ENCODE data around the gene PBX4. TPM values are rescaled to one million over a fixed set of nuclear protein-coding genes. Genes with fewer than 3 reads are reported as not detected.

PBX4 gene
- total and polyA plus RNA-seq, 2 experiments from 2014 or later: 0.32 to 0.63 TPM

GRCh38 chr19:19514215-19514657 lies 104.3 kb downstream of the PBX4 start:
- Histone ChIP-seq H3K4me2 (ENCODE audit: unreplicated experiment) (no peak overlapping the region), H3K79me2 (ENCODE audit: insufficient read depth) (peaks cover 32% of the 10 kb centered on the region), H3K9me2 (ENCODE audit: insufficient read depth) (no peaks in the 10 kb centered on the region), H4K20me1 (ENCODE audit: insufficient read depth) (no peaks in the 10 kb centered on the region), H3K9me3 (ENCODE audit: low read depth) (no peaks in the 10 kb centered on the region), H3K27ac (no peak overlapping the region), H3K9ac (no peak overlapping the region), H3K4me1 (ENCODE audit: insufficient read depth) (peaks cover 9% of the 10 kb centered on the region), H3K4me3 (no peak overlapping the region), H3K27me3 (replicated peaks; ENCODE audit: insufficient read depth) (no peaks in the 10 kb centered on the region), H2AFZ (no peak overlapping the region), H3K36me3 (ENCODE audit: low read depth) (no peaks in the 10 kb centered on the region), H3F3A (ENCODE audit: insufficient read depth) (no peaks in the 10 kb centered on the region)
- in situ Hi-C loops (cut with MboI): no loop called here
- WGBS, 2 experiments (ENCODE audit: low coverage in 1 of 2, low lambda C conversion rate in 2 of 2, missing lambda C conversion rate in 2 of 2): 25 to 27% methylated on average over 37 to 46 of the region's 46 CpGs
- no peak for TF ChIP-seq EZH2phosphoT487 (IDR thresholded peaks at IDR 0.05; ENCODE audit: insufficient read depth, low read depth)
- no peak for TF ChIP-seq EZH2 (IDR thresholded peaks at IDR 0.05; ENCODE audit: insufficient read depth, poor library complexity, severe bottlenecking)
- DNase-seq: peak; percentile 20

DNA sequence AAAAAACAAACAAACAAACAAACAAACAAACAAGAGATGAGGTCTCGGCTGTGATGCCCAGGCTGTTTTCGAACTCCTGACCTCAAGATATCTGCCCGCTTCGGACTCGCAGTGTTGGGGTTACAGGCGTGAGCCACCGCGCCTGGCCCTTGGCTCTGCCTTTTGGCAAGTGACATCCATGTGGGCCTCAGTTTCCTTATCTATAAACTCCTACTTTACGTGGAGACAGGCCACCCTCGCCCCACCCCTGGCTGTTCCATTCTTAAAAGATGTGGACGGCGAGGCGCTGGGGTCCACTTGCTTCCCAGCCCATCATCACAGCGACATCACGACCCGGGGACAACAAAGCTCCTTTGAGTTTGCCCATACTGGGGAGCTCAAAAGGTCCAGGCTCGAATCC lies 104.8 kb downstream of the PBX4 start:
- Histone ChIP-seq H2AFZ (no peak overlapping the region), H3K79me2 (ENCODE audit: insufficient read depth) (peaks cover 26% of the 10 kb centered on the region), H3K36me3 (ENCODE audit: low read depth) (0 out of 2 replicates have a peak, but pooled peaks cover 1% of the 10 kb centered on the region), H3K9me2 (ENCODE audit: insufficient read depth) (no peaks in the 10 kb centered on the region), H3K9ac (no peak overlapping the region), H3F3A (ENCODE audit: insufficient read depth) (no peaks in the 10 kb centered on the region), H3K27ac (no peak overlapping the region), H3K27me3 (replicated peaks; ENCODE audit: insufficient read depth) (no peaks in the 10 kb centered on the region), H3K4me3 (no peak overlapping the region), H4K20me1 (ENCODE audit: insufficient read depth) (no peaks in the 10 kb centered on the region), H3K4me2 (ENCODE audit: unreplicated experiment) (no peak overlapping the region), H3K9me3 (ENCODE audit: low read depth) (no peaks in the 10 kb centered on the region), H3K4me1 (ENCODE audit: insufficient read depth) (peaks cover 9% of the 10 kb centered on the region)
- 69 to 71% methylated on average over 17 of the region's 17 CpGs for WGBS, 2 experiments (ENCODE audit: low coverage in 1 of 2, low lambda C conversion rate in 2 of 2, missing lambda C conversion rate in 2 of 2)
- in situ Hi-C loops (cut with MboI): no loop called here
- no peak for TF ChIP-seq EZH2 (IDR thresholded peaks at IDR 0.05; ENCODE audit: insufficient read depth, poor library complexity, severe bottlenecking)
- TF ChIP-seq EZH2phosphoT487 (IDR thresholded peaks at IDR 0.05; ENCODE audit: insufficient read depth, low read depth): no peak
- no peak for DNase-seq

Other genes with a start within 250 kb of the PBX4 start
- gene GATAD2A, start 213.0 kb downstream of the PBX4 start, total RNA-seq (2014; rRNA removed; shearing (Covaris generic)): 42.7 and 52.1 TPM in 2 replicates
- gene GATAD2A, start 213.0 kb downstream of the PBX4 start, polyA plus RNA-seq (2016; fragmentation: Nextera tagmentation; extraction: Ambion mirVana): 13.9 and 15.4 TPM in 2 replicates
- gene TSSK6, start 103.1 kb downstream of the PBX4 start, total RNA-seq (2014; rRNA removed; shearing (Covaris generic)): 0.25 and 2.3 TPM in 2 replicates
- gene TSSK6, start 103.1 kb downstream of the PBX4 start, polyA plus RNA-seq (2016; fragmentation: Nextera tagmentation; extraction: Ambion mirVana): 0.70 and 0.95 TPM in 2 replicates
- gene NDUFA13, start 102.5 kb downstream of the PBX4 start, total RNA-seq (2014; rRNA removed; shearing (Covaris generic)): 18.3 and 92.4 TPM in 2 replicates
- gene NDUFA13, start 102.5 kb downstream of the PBX4 start, polyA plus RNA-seq (2016; fragmentation: Nextera tagmentation; extraction: Ambion mirVana): 466 and 474 TPM in 2 replicates
- gene YJEFN3, start 89.8 kb downstream of the PBX4 start, total RNA-seq (2014; rRNA removed; shearing (Covaris generic)): 0.25 TPM in 1 of 2 replicates, not detected in the other
- 1.3 and 2.4 TPM in 2 replicates for gene YJEFN3, start 89.8 kb downstream of the PBX4 start, polyA plus RNA-seq (2016; fragmentation: Nextera tagmentation; extraction: Ambion mirVana)
- gene CILP2, start 80.4 kb downstream of the PBX4 start, total RNA-seq (2014; rRNA removed; shearing (Covaris generic)): 0.11 and 0.25 TPM in 2 replicates
- gene CILP2, start 80.4 kb downstream of the PBX4 start, polyA plus RNA-seq (2016; fragmentation: Nextera tagmentation; extraction: Ambion mirVana): 0.48 and 0.62 TPM in 2 replicates
- gene LPAR2, start 9.5 kb upstream of the PBX4 start, total RNA-seq (2014; rRNA removed; shearing (Covaris generic)): 0.13 and 1.8 TPM in 2 replicates
- gene LPAR2, start 9.5 kb upstream of the PBX4 start, polyA plus RNA-seq (2016; fragmentation: Nextera tagmentation; extraction: Ambion mirVana): 0.72 and 1.3 TPM in 2 replicates
- gene GMIP, start 25.0 kb upstream of the PBX4 start, total RNA-seq (2014; rRNA removed; shearing (Covaris generic)): 2.9 and 5.0 TPM in 2 replicates
- gene GMIP, start 25.0 kb upstream of the PBX4 start, polyA plus RNA-seq (2016; fragmentation: Nextera tagmentation; extraction: Ambion mirVana): 3.0 and 3.1 TPM in 2 replicates
- 86.6 and 101 TPM in 2 replicates for gene ATP13A1, start 45.0 kb upstream of the PBX4 start, total RNA-seq (2014; rRNA removed; shearing (Covaris generic))
- 42.3 TPM in 2 replicates for gene ATP13A1, start 45.0 kb upstream of the PBX4 start, polyA plus RNA-seq (2016; fragmentation: Nextera tagmentation; extraction: Ambion mirVana)
- 3.7 and 11.4 TPM in 2 replicates for gene ZNF101, start 50.2 kb upstream of the PBX4 start, total RNA-seq (2014; rRNA removed; shearing (Covaris generic))
- gene ZNF101, start 50.2 kb upstream of the PBX4 start, polyA plus RNA-seq (2016; fragmentation: Nextera tagmentation; extraction: Ambion mirVana): 3.7 and 4.5 TPM in 2 replicates
- 2.9 and 3.8 TPM in 2 replicates for gene ZNF14, start 114.4 kb upstream of the PBX4 start, total RNA-seq (2014; rRNA removed; shearing (Covaris generic))
- 3.2 and 3.3 TPM in 2 replicates for gene ZNF14, start 114.4 kb upstream of the PBX4 start, polyA plus RNA-seq (2016; fragmentation: Nextera tagmentation; extraction: Ambion mirVana)
- 11.8 and 20.0 TPM in 2 replicates for gene ZNF506, start 203.1 kb upstream of the PBX4 start, total RNA-seq (2014; rRNA removed; shearing (Covaris generic))
- 13.2 and 13.3 TPM in 2 replicates for gene ZNF506, start 203.1 kb upstream of the PBX4 start, polyA plus RNA-seq (2016; fragmentation: Nextera tagmentation; extraction: Ambion mirVana)
- 2.0 and 2.1 TPM in 2 replicates for gene ZNF253, start 247.2 kb upstream of the PBX4 start, total RNA-seq (2014; rRNA removed; shearing (Covaris generic))
- gene ZNF253, start 247.2 kb upstream of the PBX4 start, polyA plus RNA-seq (2016; fragmentation: Nextera tagmentation; extraction: Ambion mirVana): 2.9 and 3.2 TPM in 2 replicates